PC-9 (cell line): Measurements from ENCODE around the gene ST7.

Source experiments
- EZH2 ChIP-seq: fragments of 200-600 bp; sonication (generic); IDR thresholded peaks from 2 replicates; pipeline ENCODE4 v1.8.0; 2017; ENCODE audit warnings: antibody characterized with exemption, low read depth
- TF ChIP-seq, protein P1 (sequence below): fragments of 200-600 bp; sonication (generic); conservative IDR thresholded peaks from 2 replicates; pipeline ENCODE4 v1.6.1; 2017; ENCODE audit warnings: mixed run types, antibody characterized with exemption, mild to moderate bottlenecking, moderate library complexity

DNA sequence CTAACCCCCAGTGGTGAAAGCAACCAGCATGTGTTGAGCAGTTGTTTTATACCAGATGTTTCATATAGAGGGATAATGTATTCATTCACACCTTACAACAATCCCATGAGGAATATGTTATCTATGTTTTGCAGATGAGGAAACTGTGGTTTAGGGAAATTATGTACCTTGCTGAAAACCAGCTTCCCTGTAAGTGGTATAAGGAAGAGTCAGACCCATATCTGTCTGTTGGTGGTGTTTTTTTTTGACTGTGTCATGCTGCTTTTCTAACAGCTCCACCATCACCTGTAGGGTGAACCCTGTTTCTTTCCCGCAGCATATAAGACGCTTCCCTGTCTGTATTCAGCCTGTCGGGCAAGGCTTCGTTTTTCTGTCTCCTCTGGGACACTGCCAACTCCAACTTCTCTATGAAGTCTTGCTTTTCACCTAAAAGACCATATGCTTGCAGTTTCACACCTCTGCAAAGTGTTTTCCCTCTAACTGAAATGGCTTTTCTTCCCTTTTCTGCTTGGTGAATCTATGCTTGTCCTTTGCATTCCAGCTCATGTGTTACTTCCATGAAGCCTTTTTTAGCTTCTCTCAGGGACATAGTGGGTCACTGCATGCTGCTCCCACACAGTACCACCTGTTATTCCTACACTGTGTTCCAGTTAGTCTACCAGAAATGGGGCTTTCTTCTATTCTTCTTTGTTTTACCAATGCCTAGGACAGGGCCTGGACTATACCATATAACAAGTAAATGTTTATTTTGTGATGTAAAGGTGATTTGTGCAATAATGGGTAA is 92.8 kb downstream of the ST7 start:
- TF ChIP-seq, protein P1, sequence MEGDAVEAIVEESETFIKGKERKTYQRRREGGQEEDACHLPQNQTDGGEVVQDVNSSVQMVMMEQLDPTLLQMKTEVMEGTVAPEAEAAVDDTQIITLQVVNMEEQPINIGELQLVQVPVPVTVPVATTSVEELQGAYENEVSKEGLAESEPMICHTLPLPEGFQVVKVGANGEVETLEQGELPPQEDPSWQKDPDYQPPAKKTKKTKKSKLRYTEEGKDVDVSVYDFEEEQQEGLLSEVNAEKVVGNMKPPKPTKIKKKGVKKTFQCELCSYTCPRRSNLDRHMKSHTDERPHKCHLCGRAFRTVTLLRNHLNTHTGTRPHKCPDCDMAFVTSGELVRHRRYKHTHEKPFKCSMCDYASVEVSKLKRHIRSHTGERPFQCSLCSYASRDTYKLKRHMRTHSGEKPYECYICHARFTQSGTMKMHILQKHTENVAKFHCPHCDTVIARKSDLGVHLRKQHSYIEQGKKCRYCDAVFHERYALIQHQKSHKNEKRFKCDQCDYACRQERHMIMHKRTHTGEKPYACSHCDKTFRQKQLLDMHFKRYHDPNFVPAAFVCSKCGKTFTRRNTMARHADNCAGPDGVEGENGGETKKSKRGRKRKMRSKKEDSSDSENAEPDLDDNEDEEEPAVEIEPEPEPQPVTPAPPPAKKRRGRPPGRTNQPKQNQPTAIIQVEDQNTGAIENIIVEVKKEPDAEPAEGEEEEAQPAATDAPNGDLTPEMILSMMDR = no peak
- no peak for TF ChIP-seq EZH2
